ENCODE data around the gene PNLIPRP3.

PNLIPRP3 gene

DNA sequence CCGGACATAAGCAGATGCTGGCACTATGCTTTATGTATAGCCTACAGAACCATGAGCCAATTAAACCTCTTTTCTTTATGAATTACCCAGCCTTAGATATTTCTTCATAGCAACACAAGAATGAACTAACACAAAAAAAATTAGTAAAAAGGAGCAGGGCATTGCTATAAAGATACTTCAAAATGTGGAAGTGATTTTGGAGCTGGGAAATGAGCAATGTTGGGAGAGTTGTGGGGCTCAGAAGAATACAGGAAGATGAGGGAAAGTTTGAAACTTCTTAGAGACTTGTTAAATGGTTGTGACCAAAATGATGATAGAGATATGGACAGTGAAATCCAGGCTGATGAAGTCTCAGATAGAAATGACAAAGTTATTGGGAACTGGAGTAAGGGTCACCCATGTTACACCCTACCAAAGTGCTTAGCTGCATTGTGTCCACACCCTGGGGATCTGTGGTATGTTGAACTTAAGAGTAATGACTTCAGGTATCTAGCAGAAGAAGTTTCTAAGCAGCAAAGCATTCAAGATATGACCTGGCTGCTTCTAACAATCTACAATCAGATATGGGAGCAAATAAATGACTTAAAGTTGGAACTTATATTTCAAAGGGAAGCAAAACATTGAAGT lies 24.2 kb downstream of the PNLIPRP3 start:
- no peak for TF ChIP-seq CTCF (IDR thresholded peaks at IDR 0.05; ENCODE audit: extremely low read depth, missing control alignments)
- DNase-seq (ENCODE audit: low spot score), result no peak

DNA sequence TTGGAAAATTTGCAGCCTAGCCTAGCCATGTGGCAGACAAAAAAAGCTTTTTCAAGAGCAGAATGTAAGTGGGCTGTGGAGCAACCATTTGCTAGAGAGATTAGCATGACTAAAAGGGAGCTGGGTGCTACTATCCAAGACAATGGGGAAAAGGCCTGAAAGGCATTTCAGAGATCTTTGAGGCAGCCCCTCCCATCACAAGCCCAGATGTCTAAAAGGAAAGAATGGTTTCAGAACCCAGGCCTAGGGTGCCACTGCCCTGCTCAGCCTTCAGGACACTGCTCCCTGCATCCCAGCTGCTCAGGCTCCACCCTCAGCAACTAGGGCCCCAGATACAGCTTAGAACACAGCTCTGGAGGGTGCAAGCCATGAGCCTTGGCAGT lies 24.7 kb downstream of the PNLIPRP3 start:
- no peak for TF ChIP-seq CTCF (IDR thresholded peaks at IDR 0.05; ENCODE audit: extremely low read depth, missing control alignments)
- DNase-seq (ENCODE audit: low spot score), result no peak

DNA sequence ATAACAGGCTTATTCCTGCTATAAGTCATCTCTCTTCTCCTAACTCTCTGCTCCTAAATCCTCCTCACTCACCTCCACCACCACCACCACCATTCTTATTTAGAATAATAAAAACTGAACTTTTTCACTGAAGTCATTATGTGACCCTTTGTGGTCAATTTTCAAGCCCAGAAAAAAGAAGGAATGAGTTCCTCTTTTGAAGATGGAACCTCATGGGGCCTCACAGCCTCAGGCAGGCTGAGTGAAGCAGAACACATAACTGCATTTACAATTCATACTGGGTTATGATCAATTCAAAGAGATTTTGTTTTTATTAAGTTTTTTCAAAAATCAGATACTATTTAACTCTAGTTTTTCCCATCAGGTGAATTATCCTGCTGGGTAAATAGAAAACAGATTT lies 29.8 kb downstream of the PNLIPRP3 start:
- no peak for TF ChIP-seq CTCF (IDR thresholded peaks at IDR 0.05; ENCODE audit: extremely low read depth, missing control alignments)
- no peak for DNase-seq (ENCODE audit: low spot score)

GRCh38 chr10:116460219-116460618 lies 32.6 kb downstream of the PNLIPRP3 start:
- no peak for TF ChIP-seq CTCF (IDR thresholded peaks at IDR 0.05; ENCODE audit: extremely low read depth, missing control alignments)

GRCh38 chr10:116461680-116462079 lies 34.0 kb downstream of the PNLIPRP3 start:
- TF ChIP-seq CTCF (IDR thresholded peaks at IDR 0.05; ENCODE audit: extremely low read depth, missing control alignments), result no peak
- DNase-seq (ENCODE audit: low spot score), result no peak

More at GRCh38 chr10:116460219-116460618, 32.6 kb downstream of the PNLIPRP3 start:
- no peak for DNase-seq (ENCODE audit: low spot score)

DNA sequence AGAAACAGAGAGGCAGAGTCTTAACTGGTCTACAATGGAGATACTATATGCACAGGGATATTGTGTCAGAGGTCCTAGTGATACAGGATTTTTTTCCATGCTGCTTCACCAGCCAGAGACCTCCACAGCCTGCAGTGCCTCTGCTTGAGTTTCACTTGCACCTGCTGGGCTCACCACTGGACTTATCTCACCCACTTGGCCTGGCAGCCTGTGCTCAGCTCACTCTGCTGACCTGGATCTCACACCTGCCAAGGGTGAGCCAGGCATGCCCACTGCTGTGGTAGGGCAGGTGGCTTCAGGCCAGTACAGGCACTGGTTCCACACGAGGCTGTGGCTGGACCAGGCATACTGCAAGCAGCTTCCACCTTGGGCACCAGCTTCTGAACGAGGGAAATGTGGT lies 36.6 kb downstream of the PNLIPRP3 start:
- DNase-seq (ENCODE audit: low spot score), result no peak
- no peak for TF ChIP-seq CTCF (IDR thresholded peaks at IDR 0.05; ENCODE audit: extremely low read depth, missing control alignments)

GRCh38 chr10:116465546-116465945 lies 37.9 kb downstream of the PNLIPRP3 start:
- DNase-seq (ENCODE audit: low spot score), result no peak
- TF ChIP-seq CTCF (IDR thresholded peaks at IDR 0.05; ENCODE audit: extremely low read depth, missing control alignments), result no peak
